CD4-positive, alpha-beta T cell (primary cell): Measurements from ENCODE around the gene PTPRE. TPM values are rescaled to one million over a fixed set of nuclear protein-coding genes. Genes with fewer than 3 reads are reported as not detected.

ENCODE experiments used
- ATAC-seq: fragments of 200-7000 bp; cut with Tn5 transposase; one replicate; pipeline ENCODE4 v1.10.0; 2022; ENCODE audit warnings: mild to moderate bottlenecking; ENCODE audit not compliant: poor library complexity
- CTCF ChIA-PET: fragments of 350-600 bp; sonication (Branson Sonifier 250); formaldehyde crosslinking; loops from one replicate; lab custom pipeline; 2021; ENCODE audit warnings: antibody characterized with exemption, inconsistent platforms; lab: Charles Lee
- POLR2A ChIA-PET: fragments of 350-600 bp; sonication (Branson Sonifier 250); formaldehyde crosslinking; loops from one replicate; lab custom pipeline; 2021; ENCODE audit warnings: antibody characterized with exemption, inconsistent platforms; lab: Charles Lee
- DNase-seq, 14 experiments: peaks; one replicate each; pipeline ENCODE4 v3.0.0-alpha.2; 2013 to 2020; ENCODE audit warnings: mixed read lengths in 2 of 14
- H3K27ac ChIP-seq, 2 donors: one replicate each; pipeline versions ENCODE4 v1.5.1 to v1.7.0; 2013; ENCODE audit warnings: low read length in 2 of 2, low read depth in 1 of 2, mild to moderate bottlenecking in 1 of 2
- H3K27me3 ChIP-seq, 2 experiments: 1 replicate in 1 of 2; 2 replicates in 1 of 2; pipeline versions ENCODE4 v1.6.1 to v1.7.0; 2013; ENCODE audit warnings: low read length in 2 of 2, control low read depth in 1 of 2, mild to moderate bottlenecking in 1 of 2, moderate library complexity in 1 of 2; ENCODE audit not compliant: insufficient read depth in 2 of 2, control insufficient read depth in 1 of 2
- H3K36me3 ChIP-seq: one replicate; pipeline ENCODE4 v1.6.1; 2013; ENCODE audit warnings: low read length, control low read depth; ENCODE audit not compliant: insufficient read depth
- H3K4me1 ChIP-seq: one replicate; pipeline ENCODE4 v1.6.1; 2013; ENCODE audit warnings: low read length, control low read depth; ENCODE audit not compliant: insufficient read depth
- H3K4me3 ChIP-seq: one replicate; pipeline ENCODE4 v1.5.1; 2013; ENCODE audit warnings: mild to moderate bottlenecking, low read length, moderate library complexity
- H3K9me3 ChIP-seq, 2 experiments: 1 replicate in 1 of 2; 2 replicates in 1 of 2; pipeline versions ENCODE4 v1.6.1 to v1.7.0; 2013; ENCODE audit warnings: low read length in 2 of 2, mild to moderate bottlenecking in 2 of 2, control low read depth in 1 of 2, moderate library complexity in 1 of 2; ENCODE audit not compliant: control insufficient read depth in 1 of 2, insufficient read depth in 1 of 2
- H3K27ac Mint-ChIP-seq: one replicate; pipeline ENCODE4 v1.8.0; 2020; ENCODE audit warnings: mixed read lengths
- H3K27me3 Mint-ChIP-seq: one replicate; pipeline ENCODE4 v1.8.0; 2021; ENCODE audit warnings: mixed read lengths
- H3K36me3 Mint-ChIP-seq: one replicate; pipeline ENCODE4 v1.8.0; 2021; ENCODE audit warnings: low read depth, mixed read lengths
- H3K4me1 Mint-ChIP-seq: one replicate; pipeline ENCODE4 v1.8.0; 2021; ENCODE audit warnings: low read depth, mixed read lengths
- H3K4me3 Mint-ChIP-seq: one replicate; pipeline ENCODE4 v1.8.0; 2020; ENCODE audit warnings: mild to moderate bottlenecking, mixed read lengths
- H3K9me3 Mint-ChIP-seq: one replicate; pipeline ENCODE4 v1.8.0; 2020; ENCODE audit warnings: mixed read lengths
- intact Hi-C, 2 experiments: fragments of 100-400 bp; cut with DNase I in 1 of 2; cut with micrococcal nuclease in 1 of 2; formaldehyde crosslinking; loops; one replicate each; pipeline versions ENCODE4 v1.15.1 to v1.9.0; 2023 to 2025; cut with DNase I, micrococcal nuclease
- total RNA-seq, 174 experiments: library from RNA in 2 of 174; stranded (reverse) in 2 of 174; gene quantifications; one replicate each; pipeline ENCODE4 v1.2.3 and lab custom pipeline; 2021 to 2026
- TF ChIP-seq, protein P1 (sequence below): fragments of 200-600 bp; IDR thresholded peaks from one replicate; pipeline ENCODE4 v1.8.0; 2022; ENCODE audit warnings: antibody characterized with exemption, mild to moderate bottlenecking

PTPRE gene
- total RNA-seq, 2 experiments from 2014 or later = 47.6 to 55.1 TPM

DNA sequence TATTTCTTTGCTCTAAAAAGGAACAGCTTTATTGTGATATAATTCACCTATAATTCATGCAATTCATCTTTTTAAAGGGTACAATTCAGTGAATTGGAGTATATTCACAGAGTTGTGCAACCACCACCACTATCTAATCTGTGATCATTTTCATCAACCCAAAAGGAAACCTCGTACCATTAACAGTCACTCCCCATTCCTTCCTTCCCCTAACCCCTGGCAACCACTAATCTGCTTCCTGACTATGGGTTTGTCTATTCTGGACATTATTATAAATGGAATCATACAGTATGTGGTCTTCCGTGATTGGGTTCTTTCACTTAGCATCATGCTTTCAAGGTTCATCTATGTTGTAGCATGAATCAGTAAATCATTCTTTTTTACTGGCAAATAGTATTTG, 167.0 kb downstream of the PTPRE start:
- no peak overlapping the region for H3K4me3 Mint-ChIP-seq
- ChIA-PET CTCF (interaction anchor here (2.9 kb wide), 1 partner anchor 38 kb away, joined by 14 read pairs; no protein-coding TSS in a partner anchor), POLR2A (no interaction called here)
- no peaks in the 10 kb centered on the region for H3K27me3 Mint-ChIP-seq
- DNase-seq (no peak), ATAC-seq (no peak)
- Histone ChIP-seq H3K36me3 (peaks cover 97% of the 10 kb centered on the region), H3K4me3 (no peak overlapping the region), H3K4me1 (peaks cover 9% of the 10 kb centered on the region), H3K9me3 (no peaks in the 10 kb centered on the region), H3K27ac (no peak overlapping the region), H3K27me3 (no peaks in the 10 kb centered on the region)
- H3K36me3 Mint-ChIP-seq = peaks cover 98% of the 10 kb centered on the region
- intact Hi-C loops = no loop called here
- TF ChIP-seq, protein P1, sequence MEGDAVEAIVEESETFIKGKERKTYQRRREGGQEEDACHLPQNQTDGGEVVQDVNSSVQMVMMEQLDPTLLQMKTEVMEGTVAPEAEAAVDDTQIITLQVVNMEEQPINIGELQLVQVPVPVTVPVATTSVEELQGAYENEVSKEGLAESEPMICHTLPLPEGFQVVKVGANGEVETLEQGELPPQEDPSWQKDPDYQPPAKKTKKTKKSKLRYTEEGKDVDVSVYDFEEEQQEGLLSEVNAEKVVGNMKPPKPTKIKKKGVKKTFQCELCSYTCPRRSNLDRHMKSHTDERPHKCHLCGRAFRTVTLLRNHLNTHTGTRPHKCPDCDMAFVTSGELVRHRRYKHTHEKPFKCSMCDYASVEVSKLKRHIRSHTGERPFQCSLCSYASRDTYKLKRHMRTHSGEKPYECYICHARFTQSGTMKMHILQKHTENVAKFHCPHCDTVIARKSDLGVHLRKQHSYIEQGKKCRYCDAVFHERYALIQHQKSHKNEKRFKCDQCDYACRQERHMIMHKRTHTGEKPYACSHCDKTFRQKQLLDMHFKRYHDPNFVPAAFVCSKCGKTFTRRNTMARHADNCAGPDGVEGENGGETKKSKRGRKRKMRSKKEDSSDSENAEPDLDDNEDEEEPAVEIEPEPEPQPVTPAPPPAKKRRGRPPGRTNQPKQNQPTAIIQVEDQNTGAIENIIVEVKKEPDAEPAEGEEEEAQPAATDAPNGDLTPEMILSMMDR = no peak
- no peak overlapping the region for H3K27ac Mint-ChIP-seq
- H3K4me1 Mint-ChIP-seq = peaks cover 16% of the 10 kb centered on the region
- H3K9me3 Mint-ChIP-seq = no peaks in the 10 kb centered on the region

DNA sequence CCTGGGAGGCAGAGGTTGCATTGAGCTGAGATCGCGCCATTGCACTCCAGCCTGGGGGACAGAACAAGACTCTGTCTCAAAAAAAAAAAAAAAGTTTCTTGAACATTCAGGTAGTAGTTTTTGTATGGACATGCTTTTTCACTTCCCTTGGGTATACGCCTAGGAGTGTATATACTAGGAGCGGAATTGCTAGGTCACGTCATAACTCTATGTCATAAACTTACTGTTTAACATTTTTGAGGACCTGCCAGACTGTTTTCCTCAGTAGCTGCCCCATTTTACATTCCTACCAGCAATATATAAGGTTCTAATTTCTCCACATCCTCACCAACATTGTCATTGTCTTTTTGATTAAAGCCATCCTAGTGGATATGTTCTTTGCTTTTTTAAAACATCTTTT, 167.7 kb downstream of the PTPRE start:
- Histone ChIP-seq H3K9me3 (no peaks in the 10 kb centered on the region), H3K36me3 (peaks cover 97% of the 10 kb centered on the region), H3K4me1 (peaks cover 2% of the 10 kb centered on the region), H3K4me3 (no peak overlapping the region), H3K27me3 (no peaks in the 10 kb centered on the region), H3K27ac (no peak overlapping the region)
- ATAC-seq = no peak
- ChIA-PET CTCF (interaction anchor here (1.1 kb wide), 1 partner anchor 39 kb away, joined by 3 read pairs; no protein-coding TSS in a partner anchor), POLR2A (no interaction called here)
- Mint-ChIP-seq H3K9me3 (no peaks in the 10 kb centered on the region), H3K36me3 (peaks cover 99% of the 10 kb centered on the region), H3K4me3 (no peak overlapping the region), H3K4me1 (peaks cover 10% of the 10 kb centered on the region), H3K27ac (no peak overlapping the region), H3K27me3 (no peaks in the 10 kb centered on the region)
- TF ChIP-seq, protein P1 = no peak
- no peak for DNase-seq
- intact Hi-C loops = no loop called here

DNA sequence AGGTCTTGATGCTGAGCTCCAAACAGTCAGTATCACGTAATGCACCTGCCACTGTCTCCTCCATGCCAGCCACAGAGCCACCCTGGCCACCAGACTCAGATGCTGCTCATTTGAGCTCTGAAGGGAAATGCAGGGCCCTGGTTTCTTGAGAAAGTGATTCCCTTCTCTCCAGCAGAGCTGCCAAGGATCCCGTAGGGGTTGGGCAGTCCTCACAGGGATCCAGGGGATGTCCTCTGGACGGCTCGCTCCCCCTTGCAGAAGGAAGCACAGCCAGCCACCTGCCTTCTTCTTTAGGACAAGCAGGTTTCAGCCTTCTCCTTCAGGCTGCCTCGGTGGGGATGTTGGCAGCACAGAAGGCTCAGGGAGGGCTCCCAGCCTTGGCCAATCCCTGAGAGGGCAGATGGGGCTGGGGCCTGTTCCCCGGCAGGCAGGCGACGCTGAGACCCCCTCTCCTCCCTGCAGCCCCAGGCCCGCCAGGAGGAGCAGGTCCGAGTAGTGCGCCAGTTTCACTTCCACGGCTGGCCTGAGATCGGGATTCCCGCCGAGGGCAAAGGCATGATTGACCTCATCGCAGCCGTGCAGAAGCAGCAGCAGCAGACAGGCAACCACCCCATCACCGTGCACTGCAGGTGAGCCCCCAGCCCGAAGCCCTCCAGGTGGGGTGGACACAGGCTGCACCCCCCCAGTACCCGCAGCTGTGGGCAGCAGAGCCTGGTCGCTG, 170.4 kb downstream of the PTPRE start:
- no peak overlapping the region for H3K27ac Mint-ChIP-seq
- peaks cover 7% of the 10 kb centered on the region for H3K4me1 Mint-ChIP-seq
- no peaks in the 10 kb centered on the region for H3K9me3 Mint-ChIP-seq
- H3K27me3 Mint-ChIP-seq = no peaks in the 10 kb centered on the region
- H3K4me3 Mint-ChIP-seq = no peak overlapping the region
- DNase-seq (no peak), ATAC-seq (no peak)
- TF ChIP-seq, protein P1 = no peak
- Histone ChIP-seq H3K36me3 (peaks cover 92% of the 10 kb centered on the region), H3K27ac (no peak overlapping the region), H3K4me3 (no peak overlapping the region), H3K27me3 (no peaks in the 10 kb centered on the region), H3K4me1 (no peaks in the 10 kb centered on the region), H3K9me3 (no peaks in the 10 kb centered on the region)
- intact Hi-C loops = loop anchor here (5.0 kb wide), 2 partner anchors 70 to 135 kb away; no protein-coding TSS in a partner anchor
- CTCF ChIA-PET = interaction anchor here (0.9 kb wide), 1 partner anchor 29 kb away, joined by 3 read pairs; no protein-coding TSS in a partner anchor
- peaks cover 94% of the 10 kb centered on the region for H3K36me3 Mint-ChIP-seq
- POLR2A ChIA-PET = no interaction called here
